Measurements from ENCODE around the gene MYLK.

Gene MYLK

GRCh38 chr3:123590685-123591450 is 293.3 kb downstream of the MYLK start:
- no peak for DNase-seq (ENCODE audit: low read depth)

- no peak for DNase-seq (ENCODE audit: low read depth)
These were observed 296.7 kb downstream of the MYLK start for GRCh38 chr3:123587401-123587800.

GRCh38 chr3:123586968-123587367 is 297.2 kb downstream of the MYLK start:
- no peak for DNase-seq (ENCODE audit: low read depth)

GRCh38 chr3:123586131-123586530 is 298.0 kb downstream of the MYLK start:
- peak; percentile 4 for DNase-seq (ENCODE audit: low read depth)

GRCh38 chr3:123584988-123585937 is 298.9 kb downstream of the MYLK start, which contains the start of gene HACD2:
TSS of gene HACD2 (minus strand) at chr3:123585053. CDS start at chr3:123585027, 26 bp downstream.
- peak; percentile 92 for DNase-seq (ENCODE audit: low read depth)

GRCh38 chr3:123584284-123584987 is 299.7 kb downstream of the MYLK start:
- DNase-seq (ENCODE audit: low read depth), result no peak

GRCh38 chr3:123583561-123583960 is 300.6 kb downstream of the MYLK start:
- DNase-seq (ENCODE audit: low read depth), result no peak

GRCh38 chr3:123582315-123582714 is 301.8 kb downstream of the MYLK start:
- no peak for DNase-seq (ENCODE audit: low read depth)

GRCh38 chr3:123576122-123576521 is 308.0 kb downstream of the MYLK start:
- no peak for DNase-seq (ENCODE audit: low read depth)

DNA sequence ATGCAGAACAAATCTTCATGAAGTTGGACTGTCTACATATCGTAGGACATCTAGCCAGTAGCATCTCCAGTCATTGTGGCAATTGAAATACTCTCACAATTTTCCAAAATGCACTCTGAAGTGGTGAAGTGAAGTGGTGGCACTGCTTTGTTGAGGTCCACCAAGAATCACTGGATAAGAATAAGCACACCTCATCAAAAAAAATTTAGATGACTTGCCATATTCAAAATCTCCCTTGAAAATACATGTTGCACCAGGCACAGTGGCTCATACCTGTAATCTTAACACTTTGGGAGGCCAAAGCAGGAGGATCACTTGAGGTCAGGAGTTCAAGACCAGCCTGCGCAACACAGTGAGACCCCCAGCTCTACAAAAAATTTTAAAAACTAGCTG is 312.2 kb downstream of the MYLK start:
- DNase-seq (ENCODE audit: low read depth), result no peak

GRCh38 chr3:123571264-123571972 is 312.7 kb downstream of the MYLK start:
- DNase-seq (ENCODE audit: low read depth), result no peak

GRCh38 chr3:123568875-123569274 is 315.3 kb downstream of the MYLK start:
- no peak for DNase-seq (ENCODE audit: low read depth)

GRCh38 chr3:123568034-123568433 is 316.1 kb downstream of the MYLK start:
- DNase-seq (ENCODE audit: low read depth), result no peak

DNA sequence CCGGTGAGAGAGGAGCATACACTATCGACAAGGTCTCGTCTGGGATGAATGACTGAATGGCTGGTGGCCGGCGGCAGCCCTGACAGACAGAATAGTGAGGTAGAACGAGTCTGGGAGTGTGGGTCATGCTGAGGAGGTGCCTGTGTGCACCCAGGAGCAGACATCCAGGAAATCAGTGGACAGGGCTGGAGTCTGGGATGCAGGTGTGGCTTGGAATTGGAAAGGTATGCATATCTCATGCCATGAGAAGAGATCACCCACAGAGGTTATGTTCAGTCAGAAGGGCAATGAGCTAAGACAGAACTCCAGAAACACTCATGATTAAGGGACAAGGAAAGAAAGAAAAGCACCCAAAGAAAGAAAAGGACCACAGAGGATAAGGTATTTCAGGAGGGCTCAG is 320.1 kb downstream of the MYLK start:
- DNase-seq (ENCODE audit: low read depth), result no peak

DNA sequence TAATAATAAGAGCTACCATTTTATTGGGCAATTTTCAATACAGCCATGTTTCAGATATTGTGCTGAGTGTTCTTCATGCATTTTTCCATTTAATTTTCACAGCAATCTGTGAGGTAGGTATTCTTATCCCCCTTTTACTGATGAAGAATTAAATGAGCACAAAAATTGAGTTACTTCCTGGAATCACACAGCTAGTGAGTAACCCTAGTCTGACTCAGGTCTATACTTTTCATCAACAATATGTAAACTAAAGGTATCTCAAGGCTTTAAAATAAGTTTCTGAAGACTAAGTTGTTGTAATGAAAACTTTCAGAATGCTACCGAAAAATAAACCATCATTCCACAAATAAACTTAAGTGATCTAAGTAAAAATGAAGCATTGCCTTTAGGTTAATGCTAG is 321.6 kb downstream of the MYLK start:
- DNase-seq (ENCODE audit: low read depth), result no peak

DNA sequence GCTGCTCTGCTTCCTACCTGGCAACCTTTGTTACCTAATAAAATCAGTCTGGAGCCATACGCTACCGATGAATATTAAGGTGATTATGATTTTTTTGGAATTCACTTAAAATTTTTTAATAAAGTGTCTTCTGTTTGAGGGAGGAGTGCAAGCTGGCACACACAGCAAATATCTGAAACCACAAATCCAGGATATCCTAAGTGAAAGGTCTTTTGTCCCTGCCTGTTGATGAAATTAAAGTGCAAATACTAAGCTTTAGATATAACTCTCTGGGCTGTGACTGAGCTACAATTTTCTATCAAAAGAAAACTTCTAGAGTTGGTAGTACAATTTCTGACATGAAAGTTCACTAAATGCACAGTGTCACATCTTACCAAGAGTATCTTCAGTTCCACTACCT is 322.9 kb downstream of the MYLK start:
- no peak for DNase-seq (ENCODE audit: low read depth)

All from activated T-cell treated with anti-CD3 and anti-CD28 coated beads for 1 hour (primary cell).